Frontal cortex (tissue), 4 donors: ENCODE data around the gene TMEM92. TPM values are rescaled to one million over a fixed set of nuclear protein-coding genes. Genes with fewer than 3 reads are reported as not detected.

Source experiments
- DNase-seq, 2 donors: peaks; one replicate each; pipeline ENCODE4 v3.0.0; 2012; ENCODE audit warnings: low spot score in 2 of 2
- FAIRE-seq: peaks from 2 replicates; lab custom pipeline; 2012; peaks lifted over from hg19 to GRCh38; lab: Jason Lieb, UNC
- total RNA-seq: library from RNA; depleted of rRNA; stranded (reverse); fragments of >200 nt; gene quantifications from one replicate; pipeline ENCODE4 v1.2.3, GENCODE V29; 2014
- donor health status: control.
- donor health status: control.
- donor health status: control.

The TMEM92 gene
- total RNA-seq, result not detected

GRCh38 chr17:50274142-50274896 lies at the start of gene TMEM92:
TSS of gene TMEM92 (plus strand) at chr17:50274466. CDS start at chr17:50274502, 36 bp downstream.
- no peak for FAIRE-seq
- no peak for DNase-seq

- no peak for DNase-seq
- no peak for FAIRE-seq
These were observed 48.5 kb upstream of the TMEM92 start for GRCh38 chr17:50225701-50226240.

DNA sequence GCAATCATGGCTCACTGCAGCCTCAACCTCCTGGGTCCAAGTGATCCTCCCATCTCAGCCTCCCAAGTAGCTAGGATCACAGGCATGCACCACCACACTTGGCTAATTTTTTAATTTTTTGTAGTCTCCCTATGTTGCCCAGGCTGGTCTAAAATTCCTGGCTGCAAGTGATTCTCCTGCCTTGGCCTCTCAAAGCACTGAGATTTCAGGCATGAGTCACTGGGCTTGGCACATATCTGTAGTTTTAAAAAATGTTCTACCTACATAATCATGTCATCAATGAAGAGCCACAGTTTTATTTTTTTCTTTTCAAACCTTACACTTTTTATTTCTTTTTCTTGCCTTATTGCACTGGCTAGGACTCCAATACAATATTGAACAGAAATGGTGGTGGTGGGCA lies 39.7 kb upstream of the TMEM92 start:
- no peak for FAIRE-seq
- DNase-seq, result no peak

DNA sequence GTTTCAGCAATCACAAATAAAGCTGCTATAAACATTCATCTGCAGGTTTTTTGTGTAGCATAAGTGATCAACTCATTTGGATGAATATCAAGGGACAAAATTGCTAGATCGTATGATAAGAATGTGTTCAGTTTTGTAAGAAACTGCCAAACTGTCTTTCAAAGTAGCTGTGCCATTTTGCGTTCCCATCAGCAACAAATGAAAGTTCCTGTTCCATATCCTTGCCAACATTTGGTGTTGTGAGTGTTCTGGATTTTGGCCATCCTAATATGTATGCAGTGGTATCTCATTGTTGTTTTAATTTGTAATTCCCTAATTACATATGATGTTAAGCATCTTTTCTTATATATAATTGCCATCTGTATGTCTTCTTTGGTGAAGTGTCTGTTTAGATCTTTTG lies 36.4 kb upstream of the TMEM92 start:
- FAIRE-seq (no peak), DNase-seq (no peak)

DNA sequence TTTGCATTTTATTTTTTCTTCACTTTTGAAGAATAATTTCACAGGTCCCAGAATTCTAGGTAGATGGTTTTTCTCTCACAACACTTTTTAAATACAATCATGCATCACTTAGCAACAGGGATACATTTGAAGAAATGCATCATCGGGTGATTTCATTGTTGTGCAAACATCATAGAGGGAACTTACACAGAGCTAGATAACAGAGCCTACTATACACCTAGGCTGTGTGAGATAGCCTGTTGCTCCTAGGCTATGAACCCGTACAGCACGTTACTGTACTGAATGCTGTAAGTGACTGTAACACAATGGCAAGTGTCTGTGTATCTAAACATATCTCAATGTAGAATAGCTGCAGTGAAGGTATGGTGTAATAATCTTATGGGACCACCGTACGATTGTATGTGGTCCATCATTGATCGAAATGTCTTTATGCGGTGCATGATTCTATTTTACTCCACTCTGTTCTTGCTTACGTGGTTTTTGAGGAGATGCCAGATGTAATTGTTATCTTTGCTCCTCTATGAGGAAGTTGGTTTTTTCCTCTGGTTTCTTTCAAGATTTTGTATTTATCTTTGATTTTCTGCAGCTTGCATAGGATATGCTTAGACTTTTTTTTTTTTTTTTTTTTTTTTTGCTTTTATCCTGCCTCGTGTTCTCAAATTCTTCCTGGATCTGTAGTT lies 35.5 kb upstream of the TMEM92 start:
- FAIRE-seq (no peak), DNase-seq (no peak)

GRCh38 chr17:50239937-50240336 lies 34.3 kb upstream of the TMEM92 start:
- no peak for FAIRE-seq
- no peak for DNase-seq

- DNase-seq (no peak), FAIRE-seq (no peak)
These were observed 33.4 kb upstream of the TMEM92 start for GRCh38 chr17:50240851-50241250.

DNA sequence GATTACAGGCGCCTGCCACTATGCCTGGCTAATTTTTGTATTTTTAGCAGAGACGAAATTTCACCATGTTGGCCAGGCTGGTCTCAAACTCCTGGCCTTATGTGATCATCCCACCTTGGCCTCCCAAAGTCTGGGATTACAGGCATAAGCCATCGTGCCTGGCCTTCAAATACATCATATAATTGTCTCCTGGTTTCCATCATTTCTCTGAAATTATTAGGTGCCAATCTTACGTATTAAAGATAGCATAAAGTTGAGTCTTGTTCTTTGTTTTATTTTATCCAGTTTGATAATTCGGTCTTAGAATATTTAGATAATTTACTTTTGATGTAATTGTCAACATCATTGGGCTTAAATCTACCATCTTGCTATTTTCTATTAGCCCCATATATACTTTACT lies 32.8 kb upstream of the TMEM92 start:
- FAIRE-seq, result no peak
- DNase-seq, result no peak

- DNase-seq (no peak), FAIRE-seq (no peak)
These were observed 29.5 kb upstream of the TMEM92 start for GRCh38 chr17:50244771-50245170.

GRCh38 chr17:50248255-50248654 lies 26.0 kb upstream of the TMEM92 start:
- DNase-seq, result no peak
- no peak for FAIRE-seq

DNA sequence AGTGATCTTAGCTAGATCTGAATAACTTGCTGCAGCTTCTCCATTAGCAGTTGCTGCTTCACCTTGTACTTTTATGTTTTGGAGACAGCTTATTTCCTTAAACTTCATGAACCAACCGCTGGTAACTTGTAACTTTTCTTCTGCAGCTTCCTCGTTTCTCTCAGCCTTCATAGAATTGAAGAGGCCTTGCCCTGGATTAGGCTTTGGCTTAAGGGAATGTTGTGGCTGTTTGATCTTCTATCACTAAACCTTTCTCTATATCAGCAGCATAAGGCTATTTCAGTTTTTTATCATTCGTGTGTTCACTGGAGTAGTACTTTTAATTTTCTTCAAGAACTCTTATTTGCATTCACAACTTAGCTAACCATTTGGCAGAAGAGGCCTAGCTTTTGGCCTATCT lies 21.5 kb upstream of the TMEM92 start:
- DNase-seq (no peak), FAIRE-seq (no peak)

GRCh38 chr17:50255766-50256635 lies 18.3 kb upstream of the TMEM92 start:
- FAIRE-seq, result no peak
- no peak for DNase-seq

DNA sequence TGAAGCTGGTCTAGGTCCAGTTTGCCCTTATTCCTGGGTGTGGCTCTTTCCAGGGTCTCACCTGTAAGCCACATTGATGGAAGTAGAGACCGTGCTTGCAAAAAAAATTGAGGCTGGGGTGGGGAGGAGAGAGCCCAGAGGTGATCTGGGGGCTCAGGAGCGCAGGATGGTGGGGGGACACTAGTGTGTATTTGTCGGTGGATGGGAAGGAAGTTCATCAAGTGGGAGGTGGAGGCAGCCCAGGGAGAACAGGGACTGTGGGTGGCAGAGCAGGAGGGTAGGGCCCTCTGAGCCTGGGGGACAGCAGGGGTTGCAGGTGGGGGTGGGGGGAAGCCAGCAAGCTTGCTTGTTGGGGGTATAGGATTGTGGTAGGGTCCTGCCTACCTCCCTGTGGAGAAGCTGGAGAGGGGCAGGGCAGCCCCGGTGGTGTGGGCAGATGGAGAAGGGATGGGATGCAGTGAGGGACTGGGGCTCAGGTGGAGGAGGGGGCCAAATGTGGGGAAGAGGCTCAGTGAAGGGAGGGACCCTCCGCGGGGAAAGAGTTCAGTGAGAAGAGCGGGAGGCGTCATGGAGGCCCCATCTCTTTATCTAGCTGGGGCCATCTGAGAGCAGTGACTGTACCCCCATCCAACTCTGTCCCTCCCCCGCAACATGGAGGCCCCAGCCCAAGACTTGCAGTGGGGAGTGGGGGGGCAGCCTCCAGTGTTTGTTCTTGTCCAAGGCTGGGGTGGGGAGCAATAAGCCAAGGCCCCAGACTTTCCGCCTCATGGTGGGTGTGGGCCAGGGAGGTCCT lies 17.2 kb upstream of the TMEM92 start:
- peak in 1 of 2 donors; percentile 7 for DNase-seq
- FAIRE-seq, result no peak

GRCh38 chr17:50257676-50258224 lies 16.5 kb upstream of the TMEM92 start:
- no peak for FAIRE-seq
- peak in 1 of 2 donors; percentile 3 for DNase-seq

- FAIRE-seq, result no peak
- no peak for DNase-seq
These were observed 15.4 kb upstream of the TMEM92 start for GRCh38 chr17:50258647-50259476.

DNA sequence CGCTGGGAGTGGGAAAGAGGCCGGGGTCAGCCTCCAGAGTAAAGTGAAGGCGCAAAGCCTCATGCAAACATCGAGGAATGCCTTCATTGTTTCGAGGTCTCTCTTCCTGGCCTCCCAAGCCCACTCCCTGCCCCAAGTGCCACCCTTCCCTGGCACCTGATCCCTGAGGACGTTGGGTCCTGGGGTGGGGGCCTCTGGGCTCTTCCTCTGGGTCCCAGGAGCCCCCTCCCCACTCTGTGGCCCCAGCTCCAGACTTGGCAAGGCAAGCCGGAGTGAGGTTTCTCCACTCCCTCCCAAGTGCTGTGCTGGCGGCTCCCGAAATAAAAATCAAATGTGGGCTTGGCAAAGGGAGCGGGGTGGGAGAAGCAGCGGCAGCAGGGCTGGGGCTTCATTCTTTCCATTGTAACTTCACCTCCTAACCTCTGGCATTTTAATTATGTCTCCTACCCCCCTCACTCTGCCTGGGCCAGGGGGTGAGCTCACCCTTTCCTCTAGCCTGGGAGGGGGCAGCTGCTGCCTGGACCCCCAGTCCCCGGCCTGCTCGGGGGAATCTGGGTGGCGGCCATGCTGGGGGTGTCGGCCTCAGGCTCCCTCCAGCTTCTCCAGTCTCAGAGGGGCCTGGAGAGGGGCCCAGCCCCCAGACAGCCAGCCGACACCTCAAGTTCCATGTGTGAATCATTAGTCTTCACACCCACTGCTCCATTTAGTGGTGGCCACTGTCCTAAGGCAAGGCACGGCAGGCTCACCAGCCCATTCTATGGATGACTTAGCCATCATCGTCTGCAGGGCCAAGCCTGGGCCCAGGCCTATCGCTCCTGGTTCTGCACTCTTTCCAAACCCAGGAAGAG lies 14.6 kb upstream of the TMEM92 start:
- DNase-seq (peak in 1 of 2 donors; percentile 10), FAIRE-seq (no peak)

- no peak for DNase-seq
- no peak for FAIRE-seq
These were observed 13.8 kb upstream of the TMEM92 start for GRCh38 chr17:50260501-50260911.
